Esophagus muscularis mucosa (tissue), 4 donors: ENCODE results near the gene LFNG. TPM values are rescaled to one million over a fixed set of nuclear protein-coding genes. Genes with fewer than 3 reads are reported as not detected.

Experiments
- DNase-seq: peaks from one replicate; pipeline ENCODE4 v3.0.0-alpha.2; 2017; ENCODE audit errors: extremely low spot score
- H3K27ac ChIP-seq, 4 donors: fragments of 200-600 bp; sonication (generic); replicated peaks in 1 of 4; 1 replicate in 3 of 4; 2 replicates in 1 of 4; pipeline ENCODE4 v1.5.1; 2016 to 2019; ENCODE audit warnings: mild to moderate bottlenecking in 1 of 4
- H3K27me3 ChIP-seq, 4 donors: fragments of 200-600 bp; sonication (generic); one replicate each; pipeline versions ENCODE4 v1.5.1 to v1.6.0; 2016 to 2019
- H3K36me3 ChIP-seq, 4 donors: fragments of 200-600 bp; sonication (generic); one replicate each; pipeline ENCODE4 v1.5.1; 2016 to 2019
- H3K4me1 ChIP-seq, 4 donors: fragments of 200-600 bp; sonication (generic); one replicate each; pipeline ENCODE4 v1.5.1; 2016 to 2019
- H3K4me3 ChIP-seq, 4 donors: fragments of 200-600 bp; sonication (generic); 1 replicate in 2 of 4; 2 replicates in 2 of 4; pipeline ENCODE4 v1.5.1; 2016 to 2019; ENCODE audit warnings: mild to moderate bottlenecking in 4 of 4, moderate library complexity in 1 of 4
- H3K9me3 ChIP-seq, 4 donors: fragments of 200-600 bp; sonication (generic); 1 replicate in 3 of 4; 2 replicates in 1 of 4; pipeline ENCODE4 v1.5.1; 2016 to 2019
- EP300 ChIP-seq: sonication (generic); formaldehyde crosslinking; IDR thresholded peaks from one replicate; pipeline ENCODE4 v1.6.1; 2017; ENCODE audit warnings: antibody characterized with exemption
- POLR2A ChIP-seq: fragments of 450-650 bp; IDR thresholded peaks from one replicate; pipeline ENCODE4 v1.6.1; 2017; ENCODE audit warnings: antibody characterized with exemption, moderate library complexity, mild to moderate bottlenecking, low read depth
- POLR2AphosphoS5 ChIP-seq, 2 donors: sonication (generic); formaldehyde crosslinking; IDR thresholded peaks; one replicate each; pipeline ENCODE4 v1.6.1; 2017; ENCODE audit warnings: antibody characterized with exemption in 2 of 2
- WGBS: methylation state at CpG from one replicate; pipeline ENCODE4 v1.1.5; 2018; 5-methylcytosine and 5-hydroxymethylcytosine counted together
- intact Hi-C: fragments of 100-400 bp; cut with DNase I; formaldehyde crosslinking; loops from one replicate; pipeline ENCODE4 v1.15.1; 2023
- total RNA-seq, 4 donors: library from RNA; depleted of rRNA; stranded (reverse); fragments of >200 nt; gene quantifications; one replicate each; pipeline versions ENCODE4 v1.1.0 to v1.2.1, GENCODE V29; 2016
- TF ChIP-seq, protein P1 (sequence below), 3 experiments: fragments of 200-600 bp in 2 of 3; fragments of 450-650 bp in 1 of 3; sonication (generic) in 2 of 3; IDR thresholded peaks; one replicate each; pipeline ENCODE4 v1.5.1; 2017 to 2019; ENCODE audit warnings: antibody characterized with exemption in 3 of 3, mild to moderate bottlenecking in 2 of 3, moderate library complexity in 1 of 3

LFNG gene
- total RNA-seq, 4 donors from 2014 or later = 6.1 to 10.7 (median 8.3) TPM

DNA sequence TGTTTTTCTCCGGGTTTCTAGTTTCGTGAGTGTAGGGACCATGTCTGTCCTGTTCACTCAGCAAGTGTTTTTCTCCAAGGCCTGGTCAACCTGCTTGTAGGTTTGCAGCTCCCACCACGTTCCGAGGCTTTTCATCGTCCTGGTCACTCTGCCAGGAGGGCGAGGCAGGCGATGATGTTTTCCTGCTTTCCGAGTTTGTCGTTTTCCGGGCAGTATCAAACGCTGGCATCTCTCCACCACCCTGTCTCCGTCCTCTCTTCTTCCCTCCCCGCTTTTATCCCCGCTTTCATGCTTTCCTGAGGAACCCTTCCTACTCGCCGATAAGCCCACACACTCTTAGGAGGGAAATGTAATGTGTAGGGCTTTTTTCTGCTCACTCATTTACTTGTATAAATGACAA lies 50.4 kb downstream of the LFNG start:
- no peak overlapping the region for H3K4me3 ChIP-seq
- H3K36me3 ChIP-seq = peaks cover 5 to 37% (median 30%) of the 10 kb centered on the region in 4 donors
- no peaks in the 10 kb centered on the region for H3K9me3 ChIP-seq
- no peaks in the 10 kb centered on the region for H3K27me3 ChIP-seq
- TF ChIP-seq, protein P1, sequence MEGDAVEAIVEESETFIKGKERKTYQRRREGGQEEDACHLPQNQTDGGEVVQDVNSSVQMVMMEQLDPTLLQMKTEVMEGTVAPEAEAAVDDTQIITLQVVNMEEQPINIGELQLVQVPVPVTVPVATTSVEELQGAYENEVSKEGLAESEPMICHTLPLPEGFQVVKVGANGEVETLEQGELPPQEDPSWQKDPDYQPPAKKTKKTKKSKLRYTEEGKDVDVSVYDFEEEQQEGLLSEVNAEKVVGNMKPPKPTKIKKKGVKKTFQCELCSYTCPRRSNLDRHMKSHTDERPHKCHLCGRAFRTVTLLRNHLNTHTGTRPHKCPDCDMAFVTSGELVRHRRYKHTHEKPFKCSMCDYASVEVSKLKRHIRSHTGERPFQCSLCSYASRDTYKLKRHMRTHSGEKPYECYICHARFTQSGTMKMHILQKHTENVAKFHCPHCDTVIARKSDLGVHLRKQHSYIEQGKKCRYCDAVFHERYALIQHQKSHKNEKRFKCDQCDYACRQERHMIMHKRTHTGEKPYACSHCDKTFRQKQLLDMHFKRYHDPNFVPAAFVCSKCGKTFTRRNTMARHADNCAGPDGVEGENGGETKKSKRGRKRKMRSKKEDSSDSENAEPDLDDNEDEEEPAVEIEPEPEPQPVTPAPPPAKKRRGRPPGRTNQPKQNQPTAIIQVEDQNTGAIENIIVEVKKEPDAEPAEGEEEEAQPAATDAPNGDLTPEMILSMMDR (IDR thresholded peaks at IDR 0.05) = no peak
- TF ChIP-seq POLR2AphosphoS5 (IDR thresholded peaks at IDR 0.05) = no peak
- no peak for TF ChIP-seq EP300
- no peak for TF ChIP-seq POLR2A
- no peak overlapping the region for H3K27ac ChIP-seq
- intact Hi-C loops = no loop called here
- WGBS = 86% methylated on average over 16 of the region's 16 CpGs
- no peak for DNase-seq
- peaks cover 0 to 18% (median 11%) of the 10 kb centered on the region in 4 donors for H3K4me1 ChIP-seq

DNA sequence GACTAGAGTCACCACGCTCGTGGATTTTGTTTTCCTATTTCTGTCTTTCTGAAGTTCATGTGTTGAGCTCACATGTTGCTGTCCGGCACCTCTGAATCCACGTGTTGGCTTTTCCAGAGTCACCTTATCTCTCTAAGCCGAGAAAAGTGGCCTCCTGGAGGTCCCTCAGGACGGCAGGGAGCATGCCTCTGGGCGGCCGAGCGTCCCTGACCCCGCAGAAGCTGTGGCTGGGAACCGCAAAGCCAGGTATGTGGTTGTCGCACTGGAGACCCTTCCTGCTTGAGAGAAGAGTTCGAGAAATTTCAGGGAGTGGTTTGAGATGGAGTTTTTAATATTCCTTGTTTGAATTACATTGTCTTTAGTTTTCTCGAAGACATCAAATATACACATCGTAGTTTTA lies 51.8 kb downstream of the LFNG start:
- no peaks in the 10 kb centered on the region for H3K27me3 ChIP-seq
- H3K27ac ChIP-seq = no peak overlapping the region
- TF ChIP-seq, protein P1 (IDR thresholded peaks at IDR 0.05) = no peak
- TF ChIP-seq EP300 = no peak
- TF ChIP-seq POLR2A = no peak
- no peak for TF ChIP-seq POLR2AphosphoS5 (IDR thresholded peaks at IDR 0.05)
- 92% methylated on average over 15 of the region's 15 CpGs for WGBS
- H3K4me1 ChIP-seq = peaks cover 0 to 18% (median 11%) of the 10 kb centered on the region in 4 donors
- no peak for DNase-seq
- no peaks in the 10 kb centered on the region for H3K9me3 ChIP-seq
- intact Hi-C loops = no loop called here
- H3K4me3 ChIP-seq = no peak overlapping the region
- H3K36me3 ChIP-seq = peaks cover 5 to 48% (median 43%) of the 10 kb centered on the region in 4 donors

DNA sequence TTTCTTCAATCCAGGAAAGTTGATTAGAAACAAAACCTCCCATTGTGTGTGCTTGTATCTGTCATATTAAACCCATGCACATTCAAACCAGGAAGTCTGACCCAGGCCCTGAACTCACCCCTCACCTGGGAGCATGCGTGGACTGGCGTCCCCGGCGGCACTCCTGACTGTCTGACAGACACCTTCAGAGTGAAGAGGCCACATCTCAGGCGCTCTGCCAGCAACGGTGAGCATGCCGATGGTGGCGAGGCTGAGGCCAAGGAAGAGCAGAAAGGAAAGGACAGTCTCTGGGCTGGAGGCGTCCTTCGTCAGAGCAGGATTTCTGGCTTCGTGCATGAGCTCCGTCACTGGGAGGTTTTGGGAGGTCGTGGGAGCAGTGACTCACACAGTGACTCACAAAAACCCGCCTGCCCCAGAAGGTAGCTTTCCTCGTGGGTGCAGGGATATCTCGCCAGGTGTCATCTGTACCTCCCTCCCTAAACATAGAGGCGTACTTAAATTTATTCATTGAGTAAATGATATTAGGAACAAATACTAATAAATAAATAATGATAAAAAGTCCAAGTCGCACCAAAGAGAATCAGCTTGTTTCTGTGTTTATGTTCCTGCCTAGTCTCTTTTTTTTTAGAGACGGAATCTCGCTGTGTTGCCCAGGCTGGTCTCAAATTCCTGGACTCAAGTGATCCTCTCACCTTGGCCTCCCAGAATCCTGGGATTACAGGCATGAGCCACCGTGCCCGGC lies 52.7 kb downstream of the LFNG start:
- Histone ChIP-seq H3K4me1 (peaks cover 0 to 12% (median 7%) of the 10 kb centered on the region in 4 donors), H3K9me3 (no peaks in the 10 kb centered on the region), H3K27me3 (no peaks in the 10 kb centered on the region), H3K27ac (no peak overlapping the region), H3K36me3 (peaks cover 5 to 48% (median 44%) of the 10 kb centered on the region in 4 donors), H3K4me3 (no peak overlapping the region)
- intact Hi-C loops = no loop called here
- no peak for TF ChIP-seq POLR2AphosphoS5 (IDR thresholded peaks at IDR 0.05)
- TF ChIP-seq, protein P1 (IDR thresholded peaks at IDR 0.05) = no peak
- no peak for TF ChIP-seq EP300
- TF ChIP-seq POLR2A = no peak
- WGBS = 79% methylated on average over 22 of the region's 22 CpGs
- no peak for DNase-seq

DNA sequence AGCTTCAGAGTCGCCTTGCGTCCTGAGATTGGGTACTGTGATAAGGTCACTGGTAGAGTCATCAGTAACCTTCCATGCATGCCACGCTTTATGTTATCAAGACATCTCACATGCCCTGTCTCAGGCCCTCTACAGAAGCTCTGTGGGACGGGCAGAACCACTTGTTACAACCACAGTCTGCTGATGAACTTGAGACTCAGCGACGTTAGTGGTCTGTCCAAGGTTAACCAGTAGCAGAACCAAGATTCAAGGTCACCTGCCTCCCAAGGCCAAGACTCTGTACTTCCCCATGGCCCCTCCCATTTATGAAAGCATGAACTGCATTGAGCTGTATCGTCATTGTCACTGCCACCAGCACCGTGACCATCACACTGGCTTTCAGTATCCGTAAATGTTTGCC lies 54.2 kb downstream of the LFNG start:
- 92% methylated on average over 9 of the region's 9 CpGs for WGBS
- Histone ChIP-seq H3K4me1 (no peaks in the 10 kb centered on the region), H3K4me3 (no peak overlapping the region), H3K9me3 (no peaks in the 10 kb centered on the region), H3K27me3 (no peaks in the 10 kb centered on the region), H3K27ac (no peak overlapping the region), H3K36me3 (peaks cover 14 to 55% (median 49%) of the 10 kb centered on the region in 4 donors)
- no peak for DNase-seq
- no peak for TF ChIP-seq POLR2A
- TF ChIP-seq, protein P1 (IDR thresholded peaks at IDR 0.05) = no peak
- no peak for TF ChIP-seq EP300
- TF ChIP-seq POLR2AphosphoS5 (IDR thresholded peaks at IDR 0.05) = no peak
- intact Hi-C loops = no loop called here
